Fibroblast of lung (primary cell): ENCODE measurements around the gene RCSD1. TPM values are rescaled to one million over a fixed set of nuclear protein-coding genes. Genes with fewer than 3 reads are reported as not detected.

Experiments used
- DNase-seq, 2 donors: peaks; one replicate each; pipeline versions ENCODE4 v3.0.0 to v3.0.0-alpha.2; 2010; ENCODE audit warnings: low read depth in 2 of 2
- H2AFZ ChIP-seq: 2 replicates; pipeline ENCODE4 v1.5.1; 2012; ENCODE audit warnings: low read length, control low read depth, inconsistent platforms
- H3K27ac ChIP-seq: 2 replicates; pipeline ENCODE4 v1.5.1; 2011; ENCODE audit warnings: low read length, control low read depth; ENCODE audit not compliant: insufficient read depth
- H3K27me3 ChIP-seq: 2 replicates; pipeline ENCODE4 v1.5.1; 2011; ENCODE audit warnings: mild to moderate bottlenecking, low read length; ENCODE audit not compliant: control insufficient read depth, insufficient read depth
- H3K36me3 ChIP-seq: 2 replicates; pipeline ENCODE4 v1.5.1; 2011; ENCODE audit warnings: low read length; ENCODE audit not compliant: control insufficient read depth, insufficient read depth
- H3K4me1 ChIP-seq: 2 replicates; pipeline ENCODE4 v1.5.1; 2011; ENCODE audit warnings: low read length; ENCODE audit not compliant: control insufficient read depth, insufficient read depth; ENCODE audit errors: extremely low read depth
- H3K4me2 ChIP-seq: 2 replicates; pipeline ENCODE4 v1.5.1; 2011; ENCODE audit warnings: low read length, control low read depth; ENCODE audit not compliant: insufficient read depth; ENCODE audit errors: extremely low read depth
- H3K4me3 ChIP-seq, 4 experiments: fragments of 200-600 bp in 1 of 4; sonication (generic) in 1 of 4; replicated peaks in 1 of 4; 2 replicates each; pipeline ENCODE4 v1.5.1; 2011 to 2016; ENCODE audit warnings: low read length in 4 of 4, low read depth in 3 of 4, mild to moderate bottlenecking in 3 of 4, control low read depth in 2 of 4, inconsistent platforms in 1 of 4, mixed read lengths in 1 of 4; ENCODE audit not compliant: insufficient read depth in 1 of 4; ENCODE audit errors: control extremely low read depth in 1 of 4
- H3K79me2 ChIP-seq: 2 replicates; pipeline ENCODE4 v1.5.1; 2012; ENCODE audit warnings: mild to moderate bottlenecking, low read length, inconsistent platforms; ENCODE audit not compliant: control insufficient read depth, insufficient read depth
- H3K9ac ChIP-seq: 2 replicates; pipeline ENCODE4 v1.5.1; 2011; ENCODE audit warnings: mild to moderate bottlenecking, low read length, control low read depth; ENCODE audit not compliant: insufficient read depth
- H3K9me3 ChIP-seq: 2 replicates; pipeline ENCODE4 v1.5.1; 2012; ENCODE audit warnings: low read depth, low read length; ENCODE audit not compliant: control insufficient read depth, insufficient read depth
- H4K20me1 ChIP-seq: 2 replicates; pipeline ENCODE4 v1.5.1; 2011; ENCODE audit warnings: low read length; ENCODE audit not compliant: control insufficient read depth, insufficient read depth; ENCODE audit errors: extremely low read depth
- CTCF ChIP-seq, 2 donors: IDR thresholded peaks in 1 of 2; conservative IDR thresholded peaks in 1 of 2; 1 replicate in 1 of 2; 2 replicates in 1 of 2; pipeline ENCODE4 v1.5.1; 2011 to 2012; ENCODE audit warnings: low read length in 2 of 2, control low read depth in 1 of 2, inconsistent platforms in 1 of 2, low read depth in 1 of 2, mild to moderate bottlenecking in 1 of 2
- EZH2 ChIP-seq: IDR thresholded peaks from 2 replicates; pipeline ENCODE4 v1.5.1; 2012; ENCODE audit warnings: low read length, control low read depth, mild to moderate bottlenecking; ENCODE audit errors: missing control alignments
- polyA plus RNA-seq, 2 donors: library from polyadenylated mRNA; depleted of rRNA in 1 of 2; stranded (reverse) in 1 of 2; unstranded in 1 of 2; fragments of >200 nt; gene quantifications; 2 replicates each; pipeline ENCODE4 v1.2.1, GENCODE V29; 2011 to 2012; ENCODE audit warnings: missing spikeins in 1 of 2
- total RNA-seq: library from RNA; depleted of rRNA; stranded (reverse); fragments of >200 nt; gene quantifications from 2 replicates; pipeline ENCODE4 v1.2.1, GENCODE V29; 2014

Gene RCSD1
- total and polyA plus RNA-seq, 2 donors (not counting 1 experiment from before 2014, with no cell fraction given): under 0.01 to 4.1 TPM

GRCh38 chr1:167651161-167651693 is 21.2 kb downstream of the RCSD1 start:
- no peaks in the 10 kb centered on the region for H4K20me1 ChIP-seq
- H3K27me3 ChIP-seq: peaks cover 4% of the 10 kb centered on the region
- no peak overlapping the region for H3K9ac ChIP-seq
- H3K27ac ChIP-seq: no peak overlapping the region
- no peak overlapping the region for H3K4me3 ChIP-seq
- H3K4me2 ChIP-seq: no peak overlapping the region
- TF ChIP-seq EZH2 (no peak), CTCF (conservative IDR thresholded peaks at IDR 0.05 in 1 of 2, IDR thresholded peaks at IDR 0.05 in 1 of 2; ENCODE audit: low read depth in 1 of 2, low read length in 2 of 2) (no peak)
- no peaks in the 10 kb centered on the region for H3K36me3 ChIP-seq
- no peak for DNase-seq
- no peaks in the 10 kb centered on the region for H3K9me3 ChIP-seq
- no peak overlapping the region for H2AFZ ChIP-seq
- no peaks in the 10 kb centered on the region for H3K4me1 ChIP-seq
- H3K79me2 ChIP-seq: no peaks in the 10 kb centered on the region

GRCh38 chr1:167654975-167655575 is 25.0 kb downstream of the RCSD1 start:
- no peak overlapping the region for H3K27ac ChIP-seq
- no peak for TF ChIP-seq EZH2
- TF ChIP-seq CTCF (conservative IDR thresholded peaks at IDR 0.05 in 1 of 2, IDR thresholded peaks at IDR 0.05 in 1 of 2; ENCODE audit: low read depth in 1 of 2, low read length in 2 of 2): no peak
- H3K27me3 ChIP-seq: peaks cover 4% of the 10 kb centered on the region
- H3K79me2 ChIP-seq: no peaks in the 10 kb centered on the region
- H3K4me3 ChIP-seq: no peak overlapping the region
- no peak overlapping the region for H2AFZ ChIP-seq
- H4K20me1 ChIP-seq: no peaks in the 10 kb centered on the region
- no peak for DNase-seq
- H3K4me1 ChIP-seq: no peaks in the 10 kb centered on the region
- H3K36me3 ChIP-seq: no peaks in the 10 kb centered on the region
- H3K9me3 ChIP-seq: no peaks in the 10 kb centered on the region
- no peak overlapping the region for H3K4me2 ChIP-seq
- H3K9ac ChIP-seq: no peak overlapping the region

GRCh38 chr1:167656657-167657056 is 26.6 kb downstream of the RCSD1 start:
- Histone ChIP-seq H3K9me3 (no peaks in the 10 kb centered on the region), H3K4me2 (no peak overlapping the region), H3K9ac (no peak overlapping the region), H3K4me1 (peaks cover 5% of the 10 kb centered on the region), H3K27me3 (peaks cover 4% of the 10 kb centered on the region), H3K79me2 (no peaks in the 10 kb centered on the region), H3K27ac (no peak overlapping the region), H3K4me3 (no peak overlapping the region), H2AFZ (no peak overlapping the region), H4K20me1 (no peaks in the 10 kb centered on the region), H3K36me3 (no peaks in the 10 kb centered on the region)
- TF ChIP-seq CTCF (conservative IDR thresholded peaks at IDR 0.05 in 1 of 2, IDR thresholded peaks at IDR 0.05 in 1 of 2; ENCODE audit: low read depth in 1 of 2, low read length in 2 of 2) (no peak), EZH2 (no peak)
- DNase-seq: no peak
